Measurements from ENCODE around the gene OR1J1.

Gene OR1J1, protein sequence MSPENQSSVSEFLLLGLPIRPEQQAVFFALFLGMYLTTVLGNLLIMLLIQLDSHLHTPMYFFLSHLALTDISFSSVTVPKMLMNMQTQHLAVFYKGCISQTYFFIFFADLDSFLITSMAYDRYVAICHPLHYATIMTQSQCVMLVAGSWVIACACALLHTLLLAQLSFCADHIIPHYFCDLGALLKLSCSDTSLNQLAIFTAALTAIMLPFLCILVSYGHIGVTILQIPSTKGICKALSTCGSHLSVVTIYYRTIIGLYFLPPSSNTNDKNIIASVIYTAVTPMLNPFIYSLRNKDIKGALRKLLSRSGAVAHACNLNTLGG

DNA sequence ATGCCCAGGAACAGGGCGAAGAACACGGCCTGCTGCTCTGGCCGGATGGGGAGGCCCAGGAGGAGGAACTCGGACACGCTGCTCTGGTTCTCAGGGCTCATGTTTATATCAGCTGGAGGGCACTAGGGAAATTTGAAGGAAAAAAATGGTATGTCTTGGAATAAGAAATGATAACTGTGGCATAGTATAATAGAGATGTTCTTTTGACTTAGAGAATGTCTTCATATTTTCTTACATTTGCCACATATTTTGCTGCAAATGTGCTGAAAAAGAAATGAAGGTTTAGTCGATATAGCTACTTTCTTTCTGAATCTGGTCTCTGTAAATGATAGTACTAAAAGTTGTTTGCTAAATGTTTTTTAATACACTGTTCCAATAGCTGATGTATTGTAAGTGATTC lies at the start of gene OR1J1:
Gene OR1J1, minus strand, starts transcription at position 101 of the 400 bp plus-strand sequence. Its CDS starts 0 bp downstream, at position 101.
- Histone ChIP-seq H3K4me3 (ENCODE audit: severe bottlenecking) (no peak within 1 kb of the TSS), H3K9me3 (ENCODE audit: severe bottlenecking) (no peaks in the 10 kb centered on the region), H3K4me1 (ENCODE audit: insufficient read depth, poor library complexity, severe bottlenecking) (no peaks in the 10 kb centered on the region), H3K27ac (ENCODE audit: poor library complexity, severe bottlenecking) (no peak within 1 kb of the TSS), H3K27me3 (ENCODE audit: insufficient read depth, poor library complexity, severe bottlenecking) (no peaks in the 10 kb centered on the region), H3K36me3 (ENCODE audit: low read depth) (no peaks in the 10 kb centered on the region)
- no peak for DNase-seq (ENCODE audit: low spot score)
- TF ChIP-seq, protein P1, sequence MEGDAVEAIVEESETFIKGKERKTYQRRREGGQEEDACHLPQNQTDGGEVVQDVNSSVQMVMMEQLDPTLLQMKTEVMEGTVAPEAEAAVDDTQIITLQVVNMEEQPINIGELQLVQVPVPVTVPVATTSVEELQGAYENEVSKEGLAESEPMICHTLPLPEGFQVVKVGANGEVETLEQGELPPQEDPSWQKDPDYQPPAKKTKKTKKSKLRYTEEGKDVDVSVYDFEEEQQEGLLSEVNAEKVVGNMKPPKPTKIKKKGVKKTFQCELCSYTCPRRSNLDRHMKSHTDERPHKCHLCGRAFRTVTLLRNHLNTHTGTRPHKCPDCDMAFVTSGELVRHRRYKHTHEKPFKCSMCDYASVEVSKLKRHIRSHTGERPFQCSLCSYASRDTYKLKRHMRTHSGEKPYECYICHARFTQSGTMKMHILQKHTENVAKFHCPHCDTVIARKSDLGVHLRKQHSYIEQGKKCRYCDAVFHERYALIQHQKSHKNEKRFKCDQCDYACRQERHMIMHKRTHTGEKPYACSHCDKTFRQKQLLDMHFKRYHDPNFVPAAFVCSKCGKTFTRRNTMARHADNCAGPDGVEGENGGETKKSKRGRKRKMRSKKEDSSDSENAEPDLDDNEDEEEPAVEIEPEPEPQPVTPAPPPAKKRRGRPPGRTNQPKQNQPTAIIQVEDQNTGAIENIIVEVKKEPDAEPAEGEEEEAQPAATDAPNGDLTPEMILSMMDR (IDR thresholded peaks at IDR 0.05; ENCODE audit: poor library complexity, severe bottlenecking) = no peak
- ATAC-seq (ENCODE audit: low read depth) = no peak

DNA sequence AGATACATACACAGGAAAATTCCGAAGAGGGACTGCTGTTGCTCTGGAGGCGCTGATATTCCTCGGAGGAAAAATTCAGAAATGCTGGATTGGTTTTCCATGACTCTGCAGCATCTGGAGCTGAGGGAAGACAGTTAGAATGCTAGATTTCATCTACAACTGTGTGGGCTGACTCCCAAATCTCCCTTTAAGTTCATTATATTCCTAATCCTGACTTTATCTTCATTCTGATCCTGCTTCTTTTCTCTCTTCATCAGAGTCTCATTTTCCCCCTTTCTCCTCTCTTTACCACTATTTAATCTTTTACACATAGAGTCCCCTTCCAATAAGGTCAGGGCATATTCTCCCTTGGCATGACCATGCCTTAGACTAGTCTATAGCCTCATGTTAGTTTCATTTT lies 49.5 kb upstream of the OR1J1 start, which contains the start of gene OR1N1:
Gene OR1N1, minus strand, starts transcription at position 101 of the 400 bp plus-strand sequence. Its CDS starts 0 bp downstream, at position 101.
- TF ChIP-seq, protein P1 (IDR thresholded peaks at IDR 0.05; ENCODE audit: poor library complexity, severe bottlenecking) = no peak
- Histone ChIP-seq H3K4me3 (ENCODE audit: severe bottlenecking) (no peak within 1 kb of the TSS), H3K36me3 (ENCODE audit: low read depth) (no peaks in the 10 kb centered on the region), H3K27me3 (ENCODE audit: insufficient read depth, poor library complexity, severe bottlenecking) (peaks cover 9% of the 10 kb centered on the region), H3K4me1 (ENCODE audit: insufficient read depth, poor library complexity, severe bottlenecking) (no peaks in the 10 kb centered on the region), H3K9me3 (ENCODE audit: severe bottlenecking) (no peaks in the 10 kb centered on the region), H3K27ac (ENCODE audit: poor library complexity, severe bottlenecking) (no peak within 1 kb of the TSS)
- DNase-seq (ENCODE audit: low spot score) (no peak), ATAC-seq (ENCODE audit: low read depth) (no peak)

DNA sequence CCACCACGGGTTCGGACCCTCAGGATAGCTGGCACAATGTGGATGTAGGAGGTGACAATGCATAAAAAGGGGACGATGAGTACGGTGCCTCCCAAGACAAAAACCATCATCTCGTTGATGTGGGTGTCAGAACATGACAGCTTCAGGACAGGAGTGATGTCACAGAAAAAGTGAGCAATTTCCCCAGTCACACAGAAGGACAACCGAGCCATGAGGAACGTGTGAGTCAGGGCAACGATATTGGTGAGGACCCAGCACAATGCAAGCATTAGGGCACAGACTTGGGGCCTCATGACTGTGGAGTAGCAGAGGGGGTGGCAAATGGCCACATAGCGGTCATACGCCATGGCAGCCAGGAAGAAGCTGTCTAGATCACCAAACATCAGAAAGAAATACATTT lies 48.9 kb upstream of the OR1J1 start:
- Histone ChIP-seq H3K9me3 (ENCODE audit: severe bottlenecking) (no peaks in the 10 kb centered on the region), H3K4me1 (ENCODE audit: insufficient read depth, poor library complexity, severe bottlenecking) (no peaks in the 10 kb centered on the region), H3K27me3 (ENCODE audit: insufficient read depth, poor library complexity, severe bottlenecking) (peaks cover 9% of the 10 kb centered on the region), H3K4me3 (ENCODE audit: severe bottlenecking) (no peak overlapping the region), H3K27ac (ENCODE audit: poor library complexity, severe bottlenecking) (no peak overlapping the region), H3K36me3 (ENCODE audit: low read depth) (no peaks in the 10 kb centered on the region)
- no peak for DNase-seq (ENCODE audit: low spot score)
- TF ChIP-seq, protein P1 (IDR thresholded peaks at IDR 0.05; ENCODE audit: poor library complexity, severe bottlenecking) = no peak
- ATAC-seq (ENCODE audit: low read depth) = no peak

DNA sequence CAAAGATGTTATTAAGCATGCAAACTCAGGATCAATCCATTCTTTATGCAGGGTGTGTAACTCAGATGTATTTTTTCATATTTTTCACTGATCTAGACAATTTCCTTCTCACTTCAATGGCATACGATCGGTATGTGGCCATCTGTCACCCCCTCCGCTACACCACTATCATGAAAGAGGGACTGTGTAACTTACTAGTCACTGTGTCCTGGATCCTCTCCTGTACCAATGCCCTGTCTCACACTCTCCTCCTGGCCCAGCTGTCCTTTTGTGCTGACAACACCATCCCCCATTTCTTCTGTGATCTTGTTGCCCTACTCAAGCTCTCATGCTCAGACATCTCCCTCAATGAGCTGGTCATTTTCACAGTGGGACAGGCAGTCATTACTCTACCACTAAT lies 41.6 kb upstream of the OR1J1 start:
- TF ChIP-seq, protein P1 (IDR thresholded peaks at IDR 0.05; ENCODE audit: poor library complexity, severe bottlenecking) = no peak
- Histone ChIP-seq H3K27ac (ENCODE audit: poor library complexity, severe bottlenecking) (no peak overlapping the region), H3K9me3 (ENCODE audit: severe bottlenecking) (no peaks in the 10 kb centered on the region), H3K4me3 (ENCODE audit: severe bottlenecking) (no peak overlapping the region), H3K27me3 (ENCODE audit: insufficient read depth, poor library complexity, severe bottlenecking) (peaks cover 7% of the 10 kb centered on the region), H3K36me3 (ENCODE audit: low read depth) (no peaks in the 10 kb centered on the region), H3K4me1 (ENCODE audit: insufficient read depth, poor library complexity, severe bottlenecking) (no peaks in the 10 kb centered on the region)
- no peak for DNase-seq (ENCODE audit: low spot score)
- ATAC-seq (ENCODE audit: low read depth) = no peak

DNA sequence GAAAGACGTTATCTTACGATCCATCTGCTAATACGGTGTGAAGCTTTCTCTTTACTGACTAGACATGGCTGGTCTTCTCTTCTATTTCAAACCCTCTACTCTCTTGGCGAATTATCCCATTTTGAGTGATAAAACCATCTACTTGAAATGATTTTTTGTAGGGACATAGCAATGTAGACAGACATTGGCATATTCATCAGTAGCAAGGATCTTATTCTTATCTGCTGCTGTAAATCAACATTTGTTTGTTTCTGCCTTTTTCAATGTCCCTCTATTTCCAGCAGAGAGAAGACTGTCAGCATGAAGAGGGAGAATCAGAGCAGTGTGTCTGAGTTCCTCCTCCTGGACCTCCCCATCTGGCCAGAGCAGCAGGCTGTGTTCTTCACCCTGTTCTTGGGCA lies 41.1 kb upstream of the OR1J1 start, which contains the start of gene OR1J4:
Gene OR1J4, plus strand, starts transcription at position 301 of the 400 bp plus-strand sequence. Its CDS starts 0 bp downstream, at position 301.
- H3K27me3 ChIP-seq (ENCODE audit: insufficient read depth, poor library complexity, severe bottlenecking) = peaks cover 7% of the 10 kb centered on the region
- no peaks in the 10 kb centered on the region for H3K4me1 ChIP-seq (ENCODE audit: insufficient read depth, poor library complexity, severe bottlenecking)
- no peak for DNase-seq (ENCODE audit: low spot score)
- H3K9me3 ChIP-seq (ENCODE audit: severe bottlenecking) = no peaks in the 10 kb centered on the region
- no peak within 1 kb of the TSS for H3K4me3 ChIP-seq (ENCODE audit: severe bottlenecking)
- H3K27ac ChIP-seq (ENCODE audit: poor library complexity, severe bottlenecking) = no peak within 1 kb of the TSS
- no peaks in the 10 kb centered on the region for H3K36me3 ChIP-seq (ENCODE audit: low read depth)
- TF ChIP-seq, protein P1 (IDR thresholded peaks at IDR 0.05; ENCODE audit: poor library complexity, severe bottlenecking) = no peak
- ATAC-seq (ENCODE audit: low read depth) = no peak

All from RWPE2 (cell line).